ENCODE data around the gene ZBTB9.

Gene ZBTB9, protein sequence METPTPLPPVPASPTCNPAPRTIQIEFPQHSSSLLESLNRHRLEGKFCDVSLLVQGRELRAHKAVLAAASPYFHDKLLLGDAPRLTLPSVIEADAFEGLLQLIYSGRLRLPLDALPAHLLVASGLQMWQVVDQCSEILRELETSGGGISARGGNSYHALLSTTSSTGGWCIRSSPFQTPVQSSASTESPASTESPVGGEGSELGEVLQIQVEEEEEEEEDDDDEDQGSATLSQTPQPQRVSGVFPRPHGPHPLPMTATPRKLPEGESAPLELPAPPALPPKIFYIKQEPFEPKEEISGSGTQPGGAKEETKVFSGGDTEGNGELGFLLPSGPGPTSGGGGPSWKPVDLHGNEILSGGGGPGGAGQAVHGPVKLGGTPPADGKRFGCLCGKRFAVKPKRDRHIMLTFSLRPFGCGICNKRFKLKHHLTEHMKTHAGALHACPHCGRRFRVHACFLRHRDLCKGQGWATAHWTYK

DNA sequence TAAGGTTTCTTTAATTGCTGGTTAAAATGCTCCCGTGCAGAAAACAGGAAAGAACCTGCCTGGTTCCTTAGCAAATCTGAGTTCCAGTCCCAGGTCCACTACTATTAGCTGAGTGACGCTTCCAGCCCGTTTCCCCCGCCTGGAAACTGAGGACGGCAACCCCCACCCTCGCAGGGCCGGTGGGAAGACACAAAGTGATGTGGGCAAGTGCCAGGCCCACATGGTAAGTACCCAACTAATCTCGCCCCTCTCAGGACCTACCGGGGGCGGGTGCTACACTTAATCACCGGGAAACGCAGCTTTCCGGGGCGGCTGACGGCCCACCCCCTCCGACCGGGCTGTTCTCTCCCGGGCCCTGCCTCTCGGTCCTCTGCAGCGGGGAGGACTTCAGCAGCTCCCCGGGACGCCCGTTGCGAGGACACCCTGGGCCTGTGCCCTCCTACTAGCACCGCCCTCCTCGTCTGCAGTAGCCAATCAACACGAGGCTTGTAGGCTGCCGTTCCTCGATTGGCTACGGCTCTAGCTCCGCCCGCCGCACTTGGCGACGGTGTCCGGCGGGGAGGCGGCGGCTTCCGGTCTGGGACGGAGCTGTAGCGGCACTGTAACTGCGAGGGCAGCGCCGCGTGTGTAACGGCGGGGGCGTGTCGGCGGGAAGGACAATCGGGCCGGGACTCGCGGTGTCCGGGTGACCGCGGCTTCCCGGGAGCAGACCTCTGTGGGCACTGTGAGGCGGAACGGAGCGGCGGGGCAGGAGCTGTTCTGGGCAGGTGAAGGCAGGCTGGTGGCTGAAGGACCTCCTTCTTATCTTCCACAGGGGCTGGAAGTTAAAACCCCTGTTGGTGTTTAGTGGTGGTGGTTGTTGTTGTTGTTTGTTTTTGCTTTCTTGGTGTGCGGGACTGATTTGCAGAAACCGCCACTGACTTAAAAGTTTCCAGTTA, at the start of gene ZBTB9:
Gene ZBTB9, plus strand, starts transcription at position 568 of the 938 bp plus-strand sequence. CDS start 525 bp downstream, outside the sequence.
- DNase-seq (ENCODE audit: low read depth), result peak; percentile 80

DNA sequence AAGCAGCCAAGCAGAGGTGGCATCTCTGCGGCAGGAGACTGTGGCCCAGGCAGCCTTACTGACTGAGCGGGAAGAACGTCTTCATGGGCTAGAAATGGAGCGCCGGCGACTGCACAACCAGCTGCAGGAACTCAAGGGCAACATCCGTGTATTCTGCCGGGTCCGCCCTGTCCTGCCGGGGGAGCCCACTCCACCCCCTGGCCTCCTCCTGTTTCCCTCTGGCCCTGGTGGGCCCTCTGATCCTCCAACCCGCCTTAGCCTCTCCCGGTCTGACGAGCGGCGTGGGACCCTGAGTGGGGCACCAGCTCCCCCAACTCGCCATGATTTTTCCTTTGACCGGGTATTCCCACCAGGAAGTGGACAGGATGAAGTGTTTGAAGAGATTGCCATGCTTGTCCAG, 49.5 kb upstream of the ZBTB9 start:
- DNase-seq (ENCODE audit: low read depth), result no peak

DNA sequence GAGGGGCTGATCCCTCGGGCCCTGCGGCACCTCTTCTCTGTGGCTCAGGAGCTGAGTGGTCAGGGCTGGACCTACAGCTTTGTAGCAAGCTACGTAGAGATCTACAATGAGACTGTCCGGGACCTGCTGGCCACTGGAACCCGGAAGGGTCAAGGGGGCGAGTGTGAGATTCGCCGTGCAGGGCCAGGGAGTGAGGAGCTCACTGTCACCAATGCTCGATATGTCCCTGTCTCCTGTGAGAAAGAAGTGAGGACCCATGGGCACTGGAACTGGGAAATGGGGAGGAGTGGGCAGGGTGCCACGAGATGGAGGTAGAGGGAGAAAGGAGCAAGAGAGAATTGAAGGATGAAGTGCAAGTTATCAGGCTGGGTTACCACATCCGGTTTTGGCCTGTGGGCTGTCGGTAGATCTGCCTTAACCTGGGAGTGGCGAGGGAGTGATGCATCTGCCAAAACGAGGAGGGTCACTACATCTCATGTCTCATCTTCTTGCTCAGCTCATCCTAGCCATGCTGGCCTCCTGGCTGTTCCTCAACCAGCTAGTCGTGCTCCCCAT, 48.9 kb upstream of the ZBTB9 start:
- DNase-seq (ENCODE audit: low read depth), result no peak

DNA sequence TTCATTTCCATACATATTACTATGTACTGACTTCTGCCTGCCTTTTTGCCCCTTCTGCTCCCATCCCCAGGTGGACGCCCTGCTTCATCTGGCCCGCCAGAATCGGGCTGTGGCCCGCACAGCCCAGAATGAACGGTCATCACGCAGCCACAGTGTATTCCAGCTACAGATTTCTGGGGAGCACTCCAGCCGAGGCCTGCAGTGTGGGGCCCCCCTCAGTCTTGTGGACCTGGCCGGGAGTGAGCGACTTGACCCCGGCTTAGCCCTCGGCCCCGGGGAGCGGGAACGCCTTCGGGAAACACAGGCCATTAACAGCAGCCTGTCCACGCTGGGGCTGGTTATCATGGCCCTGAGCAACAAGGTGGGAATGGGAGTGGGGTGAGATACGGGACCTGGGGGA, 48.2 kb upstream of the ZBTB9 start:
- no peak for DNase-seq (ENCODE audit: low read depth)

DNA sequence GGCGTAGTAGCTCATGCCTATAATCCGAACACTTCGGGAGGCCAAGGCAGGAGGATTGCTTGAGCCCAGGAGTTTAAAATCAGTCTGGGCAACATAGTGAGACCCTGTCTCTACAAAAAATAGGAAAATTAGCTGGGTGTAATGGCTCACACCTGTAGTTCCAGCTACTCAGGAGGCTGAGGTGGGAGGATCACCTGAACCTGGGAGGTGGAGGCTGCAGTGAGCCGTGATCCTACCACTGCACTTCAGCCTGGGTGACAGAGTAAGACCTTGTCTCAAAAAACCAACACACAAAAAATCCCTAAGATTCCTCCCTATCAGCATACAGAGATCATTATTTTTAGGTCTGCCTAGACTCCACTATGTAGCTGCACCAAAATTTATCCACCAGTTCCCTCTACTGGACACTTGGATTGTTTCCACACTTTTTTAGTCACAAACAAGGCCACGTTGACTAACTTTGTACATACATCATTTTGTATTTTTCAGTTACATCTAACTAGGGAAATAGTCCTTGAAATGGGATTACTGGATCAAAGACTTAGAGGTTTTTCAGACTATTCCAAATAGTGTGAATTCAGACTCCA, 47.2 kb upstream of the ZBTB9 start:
- no peak for DNase-seq (ENCODE audit: low read depth)

DNA sequence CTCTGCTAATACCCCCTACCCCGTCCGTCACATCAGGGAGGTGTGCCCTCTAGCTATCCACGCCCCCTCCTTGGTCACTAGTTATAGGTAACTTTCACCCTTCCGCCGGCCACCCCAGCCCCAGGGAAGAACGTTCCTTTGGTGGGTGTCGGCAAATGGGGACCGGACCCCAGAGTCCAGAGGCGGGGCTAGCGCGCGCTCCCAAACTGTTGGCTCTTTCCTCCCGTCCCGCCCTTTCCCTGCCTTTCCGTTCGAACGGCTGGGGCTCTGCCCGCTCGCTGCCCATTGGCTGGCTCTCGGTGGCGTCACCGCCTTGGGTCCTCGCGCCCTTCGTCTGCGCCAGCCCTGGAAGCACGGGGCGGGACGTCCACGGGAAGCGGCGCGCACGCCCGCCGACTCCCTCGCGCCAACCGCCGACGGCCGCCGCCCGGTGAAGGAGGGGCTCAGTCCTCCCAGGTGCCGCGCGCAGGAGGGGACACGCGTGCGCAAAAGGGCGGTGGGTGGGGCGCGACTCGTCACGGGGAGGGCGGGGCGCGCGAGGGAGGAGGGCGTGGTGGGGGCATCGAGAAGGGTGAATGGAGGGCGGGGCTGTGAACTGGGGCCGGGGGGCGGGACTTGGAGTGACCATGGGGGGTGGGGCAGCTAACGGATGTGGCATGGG, 44.2 kb upstream of the ZBTB9 start:
- DNase-seq (ENCODE audit: low read depth), result peak; percentile 78

DNA sequence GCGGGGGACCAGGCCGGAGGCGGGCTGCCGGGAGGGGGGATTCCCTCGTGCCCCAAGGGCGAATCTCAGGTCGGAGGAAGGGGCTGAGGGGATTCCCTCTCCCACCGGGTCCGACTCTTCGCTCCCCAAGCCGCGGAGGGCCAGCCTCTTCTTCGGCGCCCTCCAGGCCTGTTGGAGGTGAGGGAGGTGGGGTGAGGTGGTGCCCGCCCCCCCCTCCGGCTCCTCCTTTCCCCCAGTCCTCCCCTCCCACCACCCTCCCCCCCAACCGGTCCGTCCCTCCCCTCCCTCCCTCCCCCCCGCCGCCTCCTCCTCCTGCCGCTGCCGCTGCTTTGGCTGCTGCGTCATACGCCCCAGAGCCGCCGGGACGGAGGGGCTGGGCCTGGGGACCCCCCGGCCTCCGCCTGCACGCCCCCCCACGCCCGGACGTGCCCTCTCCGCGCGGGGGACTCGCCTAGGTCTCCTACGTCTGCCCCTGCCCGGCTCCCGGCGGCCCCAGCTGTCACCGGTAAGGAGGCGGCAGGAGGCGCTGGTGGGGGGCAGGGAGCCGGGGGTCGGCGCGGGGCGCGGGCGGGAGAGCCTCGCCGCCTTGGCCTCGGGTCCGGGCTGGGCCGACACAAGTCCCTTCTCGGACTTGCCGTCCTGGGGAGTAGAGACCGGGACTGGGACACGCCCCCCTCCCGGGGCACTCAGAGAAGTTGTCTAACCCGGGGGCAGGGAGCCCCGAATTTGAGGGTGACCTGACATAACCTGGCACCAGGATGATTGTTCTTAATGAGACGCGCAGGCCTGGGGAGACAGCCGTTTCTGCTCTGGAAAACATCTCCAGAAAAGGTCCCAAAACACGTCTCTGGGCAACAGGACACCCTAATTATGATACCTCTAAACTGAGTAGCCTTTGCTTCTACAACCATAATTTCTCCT, 43.4 kb upstream of the ZBTB9 start, which contains the start of gene PHF1:
Gene PHF1, plus strand, starts transcription at position 304 of the 921 bp plus-strand sequence. CDS start 1,250 bp downstream, outside the sequence.
- peak; percentile 43 for DNase-seq (ENCODE audit: low read depth)

DNA sequence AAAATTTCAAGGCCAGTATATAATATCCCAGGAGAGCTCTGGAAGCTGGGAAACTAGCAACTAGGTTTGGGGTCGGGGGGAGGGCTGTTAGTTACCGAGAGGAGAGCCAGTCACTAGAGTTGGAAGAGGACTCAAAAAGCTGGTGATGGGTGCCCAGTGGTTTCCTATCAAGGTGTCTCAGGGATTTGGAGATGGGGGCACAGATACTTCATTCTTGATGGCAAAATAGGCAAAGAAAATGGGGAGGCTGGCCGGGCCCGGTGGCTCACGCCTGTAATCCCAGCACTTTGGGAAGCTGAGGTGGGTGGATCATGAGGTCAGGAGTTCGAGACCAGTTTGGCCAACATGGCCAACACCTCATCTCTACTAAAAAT, 42.8 kb upstream of the ZBTB9 start:
- no peak for DNase-seq (ENCODE audit: low read depth)

DNA sequence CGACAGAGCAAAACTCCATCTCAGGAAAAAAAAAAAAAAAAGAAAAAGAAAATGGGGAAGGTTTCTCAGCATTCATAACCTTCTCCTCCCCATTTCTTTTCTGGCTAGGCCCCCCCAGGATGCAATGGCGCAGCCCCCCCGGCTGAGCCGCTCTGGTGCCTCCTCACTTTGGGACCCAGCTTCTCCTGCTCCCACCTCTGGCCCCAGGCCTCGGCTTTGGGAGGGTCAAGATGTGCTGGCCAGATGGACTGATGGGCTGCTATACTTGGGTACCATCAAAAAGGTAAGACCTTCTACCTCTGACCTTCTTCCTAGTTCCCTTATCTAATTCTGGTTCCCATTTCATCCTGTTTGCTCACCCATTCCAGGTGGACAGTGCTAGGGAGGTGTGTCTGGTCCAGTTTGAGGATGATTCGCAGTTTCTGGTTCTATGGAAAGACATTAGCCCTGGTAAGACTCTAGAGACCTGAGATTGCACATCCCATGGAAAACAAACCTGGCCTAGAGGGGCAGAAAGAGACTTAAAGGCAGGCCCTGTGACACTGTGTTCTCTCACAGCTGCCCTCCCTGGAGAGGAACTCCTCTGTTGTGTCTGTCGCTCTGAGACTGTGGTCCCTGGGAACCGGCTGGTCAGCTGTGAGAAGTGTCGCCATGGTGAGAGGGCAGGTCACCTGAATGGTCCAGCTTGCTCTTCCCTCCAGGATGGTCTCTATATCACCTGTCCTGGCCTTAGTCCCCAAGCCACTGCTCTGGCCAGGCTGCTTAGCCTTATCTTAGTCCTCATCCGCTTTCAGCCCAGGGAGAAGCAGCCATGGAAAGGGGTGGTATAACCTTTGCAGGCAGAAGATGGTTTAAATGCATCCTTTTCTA, 42.0 kb upstream of the ZBTB9 start:
- no peak for DNase-seq (ENCODE audit: low read depth)

DNA sequence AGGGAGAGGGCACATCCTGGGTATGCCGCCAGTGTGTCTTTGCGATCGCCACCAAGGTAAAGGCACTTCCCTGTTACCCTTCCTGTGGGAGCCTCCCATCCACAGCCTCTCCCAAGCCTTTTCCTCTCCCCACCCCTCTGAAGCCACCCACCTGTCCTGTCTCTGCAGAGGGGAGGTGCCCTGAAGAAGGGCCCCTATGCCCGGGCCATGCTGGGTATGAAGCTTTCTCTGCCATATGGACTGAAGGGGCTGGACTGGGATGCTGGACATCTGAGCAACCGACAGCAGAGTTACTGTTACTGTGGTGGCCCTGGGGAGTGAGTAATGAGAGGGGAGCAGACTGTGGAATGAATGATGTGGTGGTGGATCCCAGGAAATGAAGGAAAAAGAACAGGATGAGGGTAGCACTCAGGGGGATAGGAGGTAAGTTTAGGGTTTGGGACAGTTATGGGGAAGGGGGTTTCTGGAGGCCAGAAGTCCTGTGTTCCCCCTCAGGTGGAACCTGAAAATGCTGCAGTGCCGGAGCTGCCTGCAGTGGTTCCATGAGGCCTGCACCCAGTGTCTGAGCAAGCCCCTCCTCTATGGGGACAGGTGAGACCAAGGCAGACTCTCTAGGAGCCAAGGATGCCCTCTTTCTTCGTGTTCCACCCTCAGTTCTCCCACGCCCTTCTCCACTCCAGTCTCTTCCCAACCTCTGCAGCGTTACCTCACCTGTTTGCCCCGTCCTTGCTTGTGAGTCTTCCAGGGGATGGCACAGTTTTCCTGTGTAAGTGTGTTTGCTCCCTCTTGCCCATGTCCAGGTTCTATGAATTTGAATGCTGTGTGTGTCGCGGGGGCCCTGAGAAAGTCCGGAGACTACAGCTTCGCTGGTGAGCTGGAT, 40.9 kb upstream of the ZBTB9 start:
- no peak for DNase-seq (ENCODE audit: low read depth)

DNA sequence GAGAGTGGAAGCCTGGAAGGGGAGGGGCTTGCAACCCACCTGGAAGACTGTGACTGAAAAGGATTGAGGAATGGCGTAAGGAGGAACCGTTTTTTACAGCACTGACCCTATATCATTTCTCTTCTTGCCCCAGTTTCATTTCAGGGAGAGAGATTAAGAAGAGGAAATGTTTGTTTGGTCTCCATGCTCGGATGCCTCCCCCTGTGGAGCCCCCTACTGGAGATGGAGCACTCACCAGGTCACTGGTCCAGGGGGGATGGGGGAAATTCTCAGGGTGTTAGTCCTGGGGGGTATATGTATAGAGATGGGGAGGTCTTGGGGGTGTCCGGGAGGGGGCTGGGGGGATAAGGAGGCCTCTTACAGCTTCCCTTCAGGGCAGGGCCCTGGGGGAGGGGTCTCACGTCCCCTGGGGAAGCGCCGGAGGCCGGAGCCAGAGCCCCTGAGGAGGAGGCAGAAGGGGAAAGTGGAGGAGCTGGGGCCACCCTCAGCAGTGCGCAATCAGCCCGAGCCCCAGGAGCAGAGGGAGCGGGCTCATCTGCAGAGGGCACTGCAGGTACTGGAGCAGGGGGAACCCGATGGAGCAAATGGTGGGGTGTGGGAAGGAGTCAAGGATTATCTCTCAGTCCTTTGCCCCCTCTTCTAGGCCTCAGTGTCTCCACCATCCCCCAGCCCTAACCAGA, 39.6 kb upstream of the ZBTB9 start:
- DNase-seq (ENCODE audit: low read depth), result no peak

DNA sequence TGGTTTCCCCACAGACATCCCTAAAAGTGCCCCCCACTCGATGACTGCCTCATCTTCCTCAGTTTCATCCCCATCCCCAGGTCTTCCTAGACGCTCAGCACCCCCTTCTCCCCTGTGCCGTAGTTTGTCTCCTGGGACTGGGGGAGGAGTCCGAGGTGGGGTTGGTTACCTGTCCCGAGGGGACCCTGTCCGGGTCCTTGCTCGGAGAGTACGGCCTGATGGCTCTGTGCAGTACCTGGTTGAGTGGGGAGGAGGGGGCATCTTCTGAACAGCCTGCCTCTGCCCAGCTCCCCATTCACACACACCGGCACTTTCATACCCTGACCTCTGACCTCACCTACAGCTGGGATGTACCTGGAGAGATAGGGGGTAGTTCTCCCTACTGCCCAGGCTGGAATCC, 38.5 kb upstream of the ZBTB9 start:
- no peak for DNase-seq (ENCODE audit: low read depth)

DNA sequence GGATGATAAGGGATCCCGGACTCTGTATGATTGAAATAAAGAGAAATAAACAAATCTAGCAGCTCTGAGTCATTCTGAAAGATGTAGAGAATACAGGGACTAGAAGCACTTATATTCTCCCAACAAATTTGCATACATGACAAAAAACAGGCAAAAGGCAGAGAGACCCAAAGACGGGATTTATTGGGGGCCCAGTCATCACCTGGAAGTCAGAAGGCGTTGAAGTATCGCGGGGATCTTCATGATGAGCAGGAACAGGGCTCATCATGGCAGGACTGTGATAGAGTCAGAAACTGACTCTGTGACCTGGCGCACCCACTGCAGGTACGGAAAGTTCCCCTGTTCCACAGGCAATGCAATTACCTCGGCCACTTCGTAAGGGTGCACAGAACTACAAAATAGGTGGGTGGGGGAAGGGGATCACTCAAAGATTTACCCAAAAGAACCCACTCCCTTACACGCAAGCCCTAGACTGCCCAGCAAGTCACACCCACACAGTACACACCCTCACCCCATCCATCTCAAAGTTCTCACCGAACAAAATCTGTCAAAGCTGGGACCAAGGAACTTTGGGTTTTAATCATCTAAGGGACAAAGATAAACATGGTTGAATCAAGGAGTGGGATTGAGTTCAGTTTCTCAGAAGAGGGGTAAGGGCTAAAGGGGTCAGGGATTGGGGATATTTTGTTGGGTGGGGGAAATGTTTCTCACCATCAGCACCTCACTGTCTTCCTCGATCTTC, 37.8 kb upstream of the ZBTB9 start:
- DNase-seq (ENCODE audit: low read depth), result no peak

DNA sequence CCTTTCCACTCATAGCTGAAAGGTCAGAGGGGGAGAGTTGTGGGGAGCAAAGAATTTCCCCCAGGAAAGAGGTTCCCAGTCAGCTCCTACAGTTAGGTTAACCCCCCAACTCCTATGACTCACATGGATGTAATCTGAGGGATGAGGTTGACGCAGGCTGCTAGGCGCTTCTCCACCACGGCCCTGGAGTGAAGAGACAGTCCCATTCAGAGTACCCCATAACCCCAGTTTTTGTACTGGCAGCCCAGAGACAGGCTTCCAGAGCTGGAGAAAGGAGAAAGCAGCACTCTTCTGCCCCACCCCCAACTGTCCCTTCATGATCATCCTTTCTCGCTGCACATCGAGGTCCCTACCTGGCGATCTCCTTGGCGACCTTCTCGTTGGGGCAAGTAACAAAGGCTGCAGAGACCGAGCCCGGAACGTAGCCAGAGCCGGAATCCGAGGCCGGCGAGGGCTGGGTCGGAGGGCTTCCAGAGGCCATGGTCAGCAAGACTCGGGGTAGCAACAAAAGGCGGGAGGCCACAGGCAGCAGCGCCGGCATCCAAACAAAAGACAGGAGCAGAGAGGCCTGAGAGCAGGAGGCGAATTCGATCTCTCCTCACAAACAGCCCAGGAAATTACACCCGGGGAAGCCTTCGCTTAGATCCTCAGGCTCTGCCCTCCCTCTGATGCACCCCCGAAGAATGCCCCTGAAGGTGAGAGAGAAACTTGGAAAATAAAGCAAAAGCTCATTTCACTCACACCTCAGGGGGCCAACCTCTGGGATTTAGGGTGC, 37.1 kb upstream of the ZBTB9 start:
- peak; percentile 65 for DNase-seq (ENCODE audit: low read depth)

DNA sequence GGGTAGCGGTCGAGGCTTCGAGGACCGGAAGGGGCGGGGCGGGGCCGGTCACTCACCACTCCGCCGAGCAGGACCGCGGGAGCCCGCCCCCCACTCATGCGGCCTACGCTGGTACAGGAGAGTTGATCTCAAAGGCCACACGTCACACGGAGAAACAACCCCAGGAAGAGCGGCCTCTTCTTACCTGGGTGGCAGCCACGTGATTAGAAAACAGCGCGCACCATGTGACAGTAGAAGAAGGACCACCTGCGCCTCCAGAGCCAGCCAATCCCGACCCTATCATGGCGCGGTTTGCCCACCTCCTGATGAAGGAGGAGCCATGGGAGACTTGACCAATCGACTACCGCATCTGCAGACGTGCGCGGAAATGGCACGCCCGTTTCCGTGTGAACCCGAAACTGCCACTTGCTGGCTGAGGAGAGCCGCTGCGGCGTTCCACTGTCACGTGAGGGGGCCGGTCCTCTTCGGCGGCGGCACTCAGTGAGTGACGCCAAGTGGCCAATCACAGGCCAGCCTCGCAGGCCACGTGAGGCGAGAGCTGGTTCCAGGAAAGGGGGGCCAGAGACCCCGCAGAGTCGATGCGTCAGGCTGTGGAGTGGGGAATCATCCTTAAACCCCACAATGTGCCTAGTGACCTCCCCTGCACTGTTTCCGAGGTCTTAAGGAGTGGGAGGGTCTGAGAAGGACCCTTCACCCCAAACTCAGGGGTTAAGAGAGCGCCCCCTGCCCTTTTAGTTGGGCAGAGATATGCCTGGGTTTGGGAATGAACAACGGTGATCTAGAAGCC, 36.3 kb upstream of the ZBTB9 start, which contains the start of gene CUTA:
Gene CUTA, minus strand, starts transcription at position 205 of the 787 bp plus-strand sequence. Its CDS starts 107 bp downstream, at position 98.
- peak; percentile 98 for DNase-seq (ENCODE audit: low read depth)

Data from GM04503 (cell line).